Endothelial cell of umbilical vein (primary cell): Measurements from ENCODE around the gene OSBP2. TPM values are rescaled to one million over a fixed set of nuclear protein-coding genes. Genes with fewer than 3 reads are reported as not detected.

ENCODE experiments used
- BruUV-seq: library from RNA; stranded (reverse); fragments of 400-500 nt; replicated peaks from 2 replicates; lab custom pipeline; 2021; lab: Mats Ljungman, UMichigan
- CTCF ChIA-PET: fragments of 300-600, 350-600 bp; sonication (Branson Sonifier 250); formaldehyde crosslinking; loops from one replicate; lab custom pipeline; 2021; ENCODE audit warnings: antibody characterized with exemption, inconsistent platforms; lab: Charles Lee
- POLR2A ChIA-PET: fragments of 300-600, 350-600 bp; sonication (Branson Sonifier 250); formaldehyde crosslinking; loops from one replicate; lab custom pipeline; 2021; ENCODE audit warnings: antibody characterized with exemption, inconsistent platforms; lab: Charles Lee
- DNase-seq: peaks from one replicate; pipeline ENCODE4 v3.0.0-alpha.2; 2011; ENCODE audit warnings: low read depth, low spot score
- FAIRE-seq: peaks from 2 replicates; lab custom pipeline; 2011; peaks lifted over from hg19 to GRCh38; lab: Jason Lieb, UNC
- H2AFZ ChIP-seq: 2 replicates; pipeline ENCODE4 v1.6.0; 2012; ENCODE audit warnings: low read depth, low read length, control low read depth, inconsistent platforms
- H3K27ac ChIP-seq: 2 replicates; pipeline ENCODE4 v1.5.1; 2011; ENCODE audit warnings: low read depth, mild to moderate bottlenecking, control low read depth, low read length, moderate library complexity; ENCODE audit not compliant: insufficient read depth
- H3K27me3 ChIP-seq, 2 experiments: 2 replicates each; pipeline versions ENCODE4 v1.6.0 to v1.6.1; 2011; ENCODE audit warnings: low read length in 2 of 2, mixed read lengths in 1 of 2; ENCODE audit not compliant: control insufficient read depth in 2 of 2, insufficient read depth in 2 of 2
- H3K36me3 ChIP-seq, 2 experiments: 2 replicates in 1 of 2; 3 replicates in 1 of 2; pipeline ENCODE4 v1.5.1; 2011; ENCODE audit warnings: low read length in 2 of 2, mild to moderate bottlenecking in 1 of 2, moderate library complexity in 1 of 2; ENCODE audit not compliant: control insufficient read depth in 2 of 2, insufficient read depth in 2 of 2; ENCODE audit errors: extremely low read depth in 1 of 2
- H3K4me1 ChIP-seq: 3 replicates; pipeline ENCODE4 v1.5.1; 2011; ENCODE audit warnings: mild to moderate bottlenecking, low read length; ENCODE audit not compliant: control insufficient read depth, insufficient read depth; ENCODE audit errors: extremely low read depth
- H3K4me2 ChIP-seq: 2 replicates; pipeline ENCODE4 v1.6.1; 2011; ENCODE audit warnings: low read length, control low read depth, mixed read lengths; ENCODE audit not compliant: insufficient read depth
- H3K4me3 ChIP-seq, 3 experiments: fragments of 200-600 bp in 1 of 3; sonication (generic), shearing (Covaris generic) in 1 of 3; replicated peaks in 1 of 3; 2 replicates each; pipeline ENCODE4 v1.5.1; 2011 to 2016; ENCODE audit warnings: control low read depth in 3 of 3, low read length in 3 of 3, mild to moderate bottlenecking in 2 of 3, inconsistent platforms in 1 of 3, low read depth in 1 of 3, moderate library complexity in 1 of 3; ENCODE audit not compliant: insufficient read depth in 1 of 3
- H3K79me2 ChIP-seq: 2 replicates; pipeline ENCODE4 v1.6.0; 2012; ENCODE audit warnings: low read length, inconsistent platforms; ENCODE audit not compliant: control insufficient read depth, insufficient read depth
- H3K9ac ChIP-seq: replicated peaks from 2 replicates; pipeline ENCODE3; 2011; ENCODE audit warnings: low read length, control low read depth; ENCODE audit not compliant: insufficient read depth; ENCODE audit errors: extremely low read depth
- H3K9me1 ChIP-seq: replicated peaks from 3 replicates; pipeline ENCODE4 v1.6.0; 2011; ENCODE audit warnings: mild to moderate bottlenecking, low read length; ENCODE audit not compliant: control insufficient read depth, insufficient read depth; ENCODE audit errors: extremely low read depth
- H3K9me3 ChIP-seq: replicated peaks from 2 replicates; pipeline ENCODE4 v1.5.1; 2012; ENCODE audit warnings: low read length, inconsistent platforms; ENCODE audit not compliant: control insufficient read depth, insufficient read depth
- H4K20me1 ChIP-seq: replicated peaks from 2 replicates; pipeline ENCODE3; 2011; ENCODE audit warnings: mild to moderate bottlenecking, low read length; ENCODE audit not compliant: control insufficient read depth, insufficient read depth; ENCODE audit errors: extremely low read depth
- CTCF ChIP-seq, 2 donors: IDR thresholded peaks; 1 replicate in 1 of 2; 2 replicates in 1 of 2; pipeline ENCODE4 v1.5.1; 2011; ENCODE audit warnings: low read length in 2 of 2, mild to moderate bottlenecking in 2 of 2, moderate library complexity in 2 of 2, control low read depth in 1 of 2, inconsistent platforms in 1 of 2, low read depth in 1 of 2; ENCODE audit not compliant: insufficient read depth in 1 of 2; ENCODE audit errors: extremely low read depth in 1 of 2
- EZH2 ChIP-seq: IDR thresholded peaks from 2 replicates; pipeline ENCODE4 v1.6.1; 2012; ENCODE audit warnings: borderline replicate concordance, low read depth, mild to moderate bottlenecking, moderate library complexity, low read length, inconsistent platforms; ENCODE audit not compliant: severe bottlenecking
- FOS ChIP-seq: IDR thresholded peaks from 2 replicates; pipeline ENCODE4 v1.6.1; 2011; ENCODE audit warnings: mild to moderate bottlenecking, low read length, moderate library complexity, borderline replicate concordance; ENCODE audit not compliant: insufficient read depth
- GATA2 ChIP-seq: IDR thresholded peaks from 2 replicates; pipeline ENCODE4 v1.7.0; 2011; ENCODE audit warnings: low read depth, mild to moderate bottlenecking, moderate library complexity, mixed read lengths, low read length; ENCODE audit not compliant: insufficient read length, insufficient read depth
- JUN ChIP-seq: IDR thresholded peaks from 2 replicates; pipeline ENCODE4 v1.6.1; 2011; ENCODE audit warnings: borderline replicate concordance, low read depth; ENCODE audit not compliant: insufficient read length, insufficient read depth
- MYC ChIP-seq: IDR thresholded peaks from one replicate; pipeline ENCODE4 v1.6.1; 2011; ENCODE audit warnings: mild to moderate bottlenecking, low read depth, low read length
- POLR2A ChIP-seq: IDR thresholded peaks from 2 replicates; pipeline ENCODE4 v1.6.1; 2012; ENCODE audit warnings: low read depth, mild to moderate bottlenecking, control low read depth, low read length
- POLR2AphosphoS5 ChIP-seq: IDR thresholded peaks from 2 replicates; pipeline ENCODE4 v1.6.1; 2012; ENCODE audit warnings: low read depth, mild to moderate bottlenecking, control low read depth, low read length, moderate library complexity; ENCODE audit not compliant: insufficient read depth
- dilution Hi-C: fragments of 300-500 bp; cut with MboI; formaldehyde crosslinking; loops from one replicate; pipeline ENCODE4 v1.15.0; 2019; ENCODE audit warnings: low sequenced_read_pairs; ENCODE audit not compliant: extremely low pct_ligation_motif_present
- intact Hi-C: fragments of 100-400 bp; cut with micrococcal nuclease; formaldehyde crosslinking; loops from one replicate; pipeline ENCODE4 v1.10.0; 2022
- polyA plus RNA-seq, 4 experiments: library from polyadenylated mRNA; depleted of rRNA in 3 of 4; stranded (reverse) in 3 of 4; unstranded in 1 of 4; fragments of >200 nt; gene quantifications; 2 replicates each; pipeline versions ENCODE4 v1.2.1 to v1.2.3, GENCODE V29; 2011 to 2012; ENCODE audit warnings: missing spikeins in 1 of 4
- total RNA-seq: library from RNA; stranded (reverse); gene quantifications from 2 replicates; pipeline ENCODE4 v1.2.3, GENCODE V29; 2021
- TF ChIP-seq, protein P1 (sequence below): IDR thresholded peaks from 2 replicates; pipeline ENCODE4 v1.6.1; 2011; ENCODE audit not compliant: insufficient read depth, insufficient read length

Gene OSBP2
- total and polyA plus RNA-seq, 2 donors (not counting 3 experiments of a cell fraction or from before 2014, with no cell fraction given), result 4.1 to 7.5 TPM

- dilution Hi-C loops, result no loop called here
- POLR2A ChIA-PET, result no interaction called here
- CTCF ChIA-PET, result interaction anchor here (0.7 kb wide), 1 partner anchor 403 kb away, joined by 3 read pairs; no protein-coding TSS in a partner anchor
Measured at GRCh38 chr22:30864441-30865420, 170.1 kb downstream of the OSBP2 start.

More at GRCh38 chr22:30864441-30865420, 170.1 kb downstream of the OSBP2 start:
- Histone ChIP-seq H3K27me3 (no peaks in the 10 kb centered on the region), H3K9me1 (no peaks in the 10 kb centered on the region), H3K4me3 (no peak overlapping the region), H3K9ac (no peak overlapping the region), H3K4me1 (peaks cover 14% of the 10 kb centered on the region), H3K4me2 (no peak overlapping the region), H2AFZ (no peak overlapping the region), H3K79me2 (no peaks in the 10 kb centered on the region), H4K20me1 (no peaks in the 10 kb centered on the region), H3K36me3 (no peaks in the 10 kb centered on the region), H3K27ac (no peak overlapping the region), H3K9me3 (no peaks in the 10 kb centered on the region)
- TF ChIP-seq JUN (no peak), CTCF (IDR thresholded peaks at IDR 0.05; ENCODE audit: extremely low read depth in 1 of 2, insufficient read depth in 1 of 2, low read depth in 1 of 2, low read length in 2 of 2) (no peak), EZH2 (no peak), POLR2A (no peak), MYC (no peak), POLR2AphosphoS5 (no peak), FOS (no peak), GATA2 (no peak)
- TF ChIP-seq, protein P1, sequence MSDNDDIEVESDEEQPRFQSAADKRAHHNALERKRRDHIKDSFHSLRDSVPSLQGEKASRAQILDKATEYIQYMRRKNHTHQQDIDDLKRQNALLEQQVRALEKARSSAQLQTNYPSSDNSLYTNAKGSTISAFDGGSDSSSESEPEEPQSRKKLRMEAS, result no peak
- no TSS peak for BruUV-seq
- intact Hi-C loops, result no loop called here
- FAIRE-seq, result no peak
- DNase-seq, result no peak
